NCI-H2171 treated with DMSO at 0.1 percent for 48 hours (cell line): Measurements from ENCODE around the gene DTX4.

ENCODE experiments used
- DNase-seq: peaks from one replicate; lab custom pipeline; 2025; lab: John Stamatoyannopoulos, UW

DTX4 gene

DNA sequence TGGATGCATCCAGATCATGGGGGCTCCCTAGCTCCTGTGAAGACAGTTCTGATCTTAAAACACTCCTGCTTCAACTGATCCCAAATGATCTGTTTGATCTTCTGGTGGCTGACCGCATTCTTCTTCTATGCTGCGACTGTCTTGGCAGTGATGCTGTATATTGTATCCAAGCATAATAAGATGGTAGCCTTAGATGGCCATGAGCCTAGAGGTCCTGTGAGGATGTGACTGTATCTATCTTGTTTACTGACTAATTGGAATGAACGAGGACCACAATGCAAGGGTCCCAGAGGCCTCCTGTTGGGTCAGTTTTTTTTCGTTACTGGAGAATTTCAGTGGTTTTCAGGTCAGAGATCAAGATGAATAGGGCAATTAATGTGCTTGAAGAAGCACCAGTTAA, 47.9 kb downstream of the DTX4 start:
- no peak for DNase-seq

DNA sequence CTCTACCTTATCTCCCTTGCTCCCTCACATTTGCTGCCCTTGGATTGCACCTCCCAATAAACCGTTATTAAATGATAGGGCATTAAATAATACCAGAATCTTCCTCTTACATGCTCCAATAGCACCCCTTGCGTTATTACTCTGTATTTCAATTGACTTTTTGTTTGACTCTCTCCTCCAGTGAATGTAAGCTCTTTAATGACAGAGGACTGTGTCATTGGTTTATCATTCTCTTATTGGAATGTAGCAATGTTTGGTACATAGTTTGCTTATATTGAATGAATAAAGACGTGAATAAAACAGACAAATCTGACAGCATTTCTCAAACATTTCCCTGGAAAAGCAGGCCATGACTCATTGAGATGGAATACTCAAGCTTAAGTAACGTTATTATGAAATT, 49.5 kb downstream of the DTX4 start:
- DNase-seq, result no peak

DNA sequence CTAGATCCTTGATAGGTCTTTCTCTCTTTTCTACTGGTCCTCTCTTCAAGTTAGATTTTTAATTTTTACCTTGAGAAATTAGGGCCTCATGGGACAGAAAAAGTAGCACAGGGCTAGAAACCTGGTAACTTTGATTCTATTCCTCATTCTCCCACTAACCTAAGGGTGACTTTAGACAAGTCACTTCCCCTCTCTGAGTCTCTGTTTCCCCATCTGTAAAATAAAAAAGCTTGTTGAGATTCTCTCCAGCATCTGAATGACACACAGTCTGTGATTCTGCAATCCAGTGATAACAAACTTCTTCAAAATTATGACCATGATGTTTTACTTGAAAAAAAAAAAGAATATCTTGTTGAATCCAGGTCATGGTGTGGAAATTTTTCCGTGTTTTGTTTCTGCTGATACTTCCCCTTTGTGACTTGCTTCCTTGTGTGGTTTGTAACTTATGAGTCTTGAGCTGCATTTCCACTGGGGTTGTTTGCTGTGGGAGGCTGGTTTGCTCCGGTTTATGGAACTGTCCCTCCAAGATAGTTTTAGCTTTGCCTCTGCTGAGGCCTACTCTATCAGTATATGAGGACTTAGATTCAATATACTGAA, 50.6 kb downstream of the DTX4 start:
- no peak for DNase-seq

DNA sequence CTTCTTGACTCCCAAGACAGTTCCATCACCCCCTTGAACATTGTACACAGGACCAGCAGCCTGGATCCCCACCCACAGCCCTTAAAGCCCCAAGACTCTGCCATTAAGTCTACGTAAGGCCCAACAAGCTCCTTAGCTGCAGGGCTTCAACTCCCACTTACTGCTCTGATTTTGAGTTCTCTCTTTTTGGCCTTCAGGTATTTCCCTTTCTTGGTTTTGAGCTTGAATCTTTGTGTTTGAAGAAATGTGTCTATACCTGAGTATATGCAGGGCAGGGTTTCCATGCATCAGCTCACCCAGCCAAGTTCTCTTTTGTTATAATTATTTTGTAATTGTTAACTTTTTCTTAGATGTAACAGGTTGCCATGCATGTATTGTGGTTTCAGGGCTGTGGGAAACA, 51.2 kb downstream of the DTX4 start:
- DNase-seq, result no peak

DNA sequence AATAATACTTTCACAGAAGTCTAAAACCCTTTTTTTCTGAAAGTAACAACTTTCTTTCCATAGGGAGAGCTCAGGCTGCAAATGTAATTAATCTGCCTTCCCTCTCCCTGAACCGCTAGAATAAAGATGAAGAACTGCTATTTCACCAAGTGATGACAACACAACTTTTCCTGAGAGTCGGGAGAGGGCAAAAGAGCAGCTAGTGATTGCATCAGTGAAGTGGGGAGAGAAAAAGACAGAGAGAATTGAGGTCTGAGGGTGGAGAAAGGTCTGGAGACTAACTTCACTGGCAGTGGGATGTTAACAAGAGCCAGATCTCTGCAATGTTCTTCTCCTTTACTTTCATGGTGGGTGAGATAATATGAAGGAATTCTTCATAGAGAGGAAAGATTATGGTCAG, 51.7 kb downstream of the DTX4 start:
- DNase-seq, result no peak

DNA sequence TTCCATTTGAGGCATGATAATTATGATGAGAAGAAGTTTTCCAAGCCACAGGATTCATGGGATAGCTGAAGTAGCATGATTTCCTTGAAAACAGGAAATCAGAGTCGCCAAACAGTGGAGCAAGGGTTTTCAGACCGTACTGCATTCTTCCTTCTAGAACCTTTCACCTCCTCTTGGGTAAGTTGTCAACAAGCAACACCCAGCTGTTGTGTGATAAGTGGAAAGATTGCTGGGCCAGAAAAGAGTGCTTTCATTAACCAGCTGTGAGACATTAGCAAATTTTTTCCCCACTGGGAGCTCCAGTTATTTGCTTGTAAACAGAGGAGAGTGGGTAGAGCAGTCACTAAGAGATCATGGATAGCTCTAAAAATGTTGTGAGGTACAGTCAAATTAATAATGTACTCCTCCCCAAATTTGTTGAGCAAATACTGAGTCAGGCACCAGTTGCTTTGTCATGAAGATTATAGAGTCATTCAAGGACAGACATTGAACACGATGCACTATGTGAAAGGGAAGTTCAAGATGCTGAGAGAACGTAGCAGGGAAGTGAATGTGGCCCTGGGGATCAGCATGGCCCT, 52.5 kb downstream of the DTX4 start:
- no peak for DNase-seq

DNA sequence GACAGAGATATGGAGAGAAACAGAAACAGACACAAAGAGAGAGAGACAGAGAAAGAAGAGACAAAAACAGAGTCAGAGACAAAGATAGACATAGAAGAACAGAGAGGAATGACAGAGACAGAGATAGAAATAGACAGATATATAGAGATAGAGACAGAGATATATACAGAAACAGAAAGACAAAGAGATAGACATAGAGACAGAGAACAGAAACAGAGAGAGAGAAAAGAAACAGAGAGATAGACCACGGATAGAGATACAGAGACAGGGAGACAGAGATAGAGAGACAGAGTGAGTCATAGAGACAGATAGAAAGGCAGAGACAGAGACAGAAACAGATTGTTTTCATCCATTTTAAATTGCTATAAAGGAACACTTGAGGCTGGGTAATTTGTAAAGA, 53.1 kb downstream of the DTX4 start:
- no peak for DNase-seq

DNA sequence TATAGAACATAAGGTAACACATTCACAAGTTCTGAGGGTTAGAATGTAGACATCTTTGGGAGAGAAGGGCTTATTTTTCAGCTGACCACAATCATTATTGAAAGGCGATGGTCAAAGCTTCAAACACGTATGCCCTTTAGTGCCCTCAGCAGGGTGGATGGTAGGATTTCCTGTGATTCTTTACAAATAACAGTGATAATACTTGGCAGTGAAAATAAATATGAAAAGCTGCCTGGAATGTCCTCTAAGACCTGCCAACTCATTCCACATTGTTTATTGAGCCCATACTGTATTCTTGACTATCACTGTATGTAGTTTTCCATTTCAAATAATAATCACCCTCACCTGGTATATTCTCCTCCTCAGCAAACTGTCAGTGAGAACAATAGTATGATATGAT, 54.5 kb downstream of the DTX4 start:
- DNase-seq, result no peak

DNA sequence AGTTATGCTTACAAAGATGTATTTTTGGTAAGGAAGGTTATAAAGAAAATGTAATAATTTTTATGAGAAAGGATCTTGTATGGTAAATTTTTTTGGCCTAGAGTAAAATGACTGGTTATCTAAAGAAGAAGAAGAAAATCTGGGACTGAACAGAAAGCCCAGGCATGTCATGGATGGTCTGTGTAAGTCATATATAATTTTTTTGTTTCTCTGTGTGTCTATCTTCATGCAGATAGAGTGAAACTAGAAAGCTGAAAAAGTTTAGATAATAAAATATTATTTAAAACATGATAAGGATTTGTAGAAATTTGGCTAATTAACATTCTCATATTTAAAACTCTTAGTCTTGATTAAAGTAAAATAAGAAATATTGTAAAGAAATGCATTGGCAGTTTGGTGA, 68.4 kb downstream of the DTX4 start:
- no peak for DNase-seq

DNA sequence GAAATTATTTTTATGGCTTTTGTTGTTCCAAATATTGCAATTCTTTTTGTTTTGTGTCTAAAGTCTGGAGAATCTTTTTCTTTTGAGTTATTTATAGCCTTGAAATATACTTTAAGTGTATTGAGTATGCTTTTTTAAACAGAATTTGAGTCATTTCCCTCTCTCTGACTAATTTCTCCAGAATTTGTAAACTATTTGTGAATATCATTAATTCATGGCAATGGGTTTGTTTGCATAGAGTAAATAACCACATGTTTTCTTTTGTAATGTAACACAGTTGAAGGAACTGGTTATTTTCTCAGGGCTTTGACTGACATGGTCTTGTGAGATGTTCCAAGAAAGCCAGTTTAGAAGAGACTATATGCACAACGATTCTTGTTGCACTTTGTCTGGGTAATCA, 71.7 kb downstream of the DTX4 start:
- DNase-seq, result no peak

DNA sequence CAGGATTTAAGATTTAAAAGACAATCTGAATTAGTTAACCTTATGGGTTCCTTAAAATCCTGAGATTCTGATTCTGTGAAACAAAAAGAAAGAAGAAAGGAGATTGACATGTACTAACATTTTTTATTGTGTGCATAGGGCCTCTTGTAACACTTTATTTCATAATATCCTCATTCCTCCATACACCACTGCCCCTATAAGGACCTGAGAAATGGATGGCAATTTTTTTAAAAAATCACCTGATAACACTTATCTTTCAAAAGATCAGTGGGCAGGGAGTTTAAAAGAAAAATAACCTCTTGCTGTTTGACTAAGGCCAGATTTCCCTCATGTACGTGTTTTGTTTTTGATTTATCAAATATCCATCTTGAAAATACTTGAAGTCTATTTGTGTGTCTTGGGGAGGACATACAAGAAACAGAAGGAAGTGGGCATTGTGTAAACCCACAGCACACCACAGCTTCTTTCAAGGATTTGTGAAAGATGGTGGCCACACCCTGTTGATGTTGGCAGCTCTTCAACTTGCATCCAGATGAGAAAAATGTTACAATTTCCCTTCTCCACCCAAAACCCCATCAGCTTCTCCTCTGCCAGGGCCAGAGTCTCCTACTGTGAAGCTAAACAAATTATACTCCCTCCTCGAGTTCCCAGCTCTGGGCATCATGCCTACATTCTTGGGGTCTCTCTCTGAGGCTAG, 75.7 kb downstream of the DTX4 start:
- no peak for DNase-seq

DNA sequence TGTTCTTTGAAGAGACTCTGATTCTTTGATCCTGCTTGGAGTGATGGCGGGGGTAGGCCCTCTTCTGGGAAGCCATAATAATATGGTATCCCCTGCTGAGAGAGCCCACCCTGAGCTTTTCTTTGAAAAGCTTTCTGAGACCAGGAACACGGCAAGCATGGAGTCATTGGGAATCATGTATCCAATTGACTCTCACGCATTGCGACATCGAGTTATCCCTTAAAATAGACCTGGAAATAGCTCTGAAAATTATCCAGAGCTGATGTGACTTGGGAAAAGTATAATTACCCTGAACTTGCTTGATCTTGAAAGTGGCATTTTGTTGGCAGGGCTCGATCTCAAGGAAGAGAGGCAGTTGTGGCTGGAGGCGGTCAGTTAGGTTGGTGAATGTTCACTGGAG, 77.6 kb downstream of the DTX4 start:
- no peak for DNase-seq

DNA sequence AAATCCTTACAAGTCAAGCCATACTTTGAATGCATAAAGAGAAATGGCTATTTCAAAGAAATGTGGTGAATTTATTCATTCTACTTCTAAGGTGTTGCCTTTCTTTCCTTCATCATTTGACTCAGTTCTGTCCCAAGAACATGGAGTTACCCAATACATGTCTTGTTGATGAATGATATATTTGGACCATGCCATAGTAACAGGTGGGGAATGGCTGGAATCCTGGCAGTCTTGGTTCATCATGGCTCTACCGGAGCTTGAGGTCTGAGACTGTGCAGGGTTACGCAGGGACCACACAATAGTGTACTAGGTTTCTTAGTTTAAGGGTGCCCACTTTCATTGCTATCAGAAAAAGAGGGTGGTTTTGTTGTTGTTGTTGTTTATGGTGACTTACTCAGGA, 81.1 kb downstream of the DTX4 start:
- DNase-seq, result no peak

DNA sequence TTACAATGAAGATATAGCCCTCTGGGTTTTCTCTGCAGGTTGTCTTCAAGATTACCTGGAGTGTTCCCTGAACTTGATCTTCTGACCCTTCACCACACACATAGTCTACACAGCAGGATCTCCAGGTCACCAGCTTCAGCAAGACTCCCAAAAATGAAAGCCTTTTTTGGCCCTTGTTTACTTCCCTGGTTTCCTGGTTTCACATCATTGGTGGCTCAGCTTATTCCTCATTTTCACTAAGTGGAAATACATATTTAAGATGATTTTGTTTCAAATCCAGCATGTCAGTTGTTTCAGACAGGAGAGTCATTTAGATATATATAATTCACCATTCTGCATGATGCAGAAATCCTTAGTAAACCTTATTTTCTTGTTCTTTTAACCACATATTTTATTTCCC, 82.4 kb downstream of the DTX4 start:
- DNase-seq, result no peak

DNA sequence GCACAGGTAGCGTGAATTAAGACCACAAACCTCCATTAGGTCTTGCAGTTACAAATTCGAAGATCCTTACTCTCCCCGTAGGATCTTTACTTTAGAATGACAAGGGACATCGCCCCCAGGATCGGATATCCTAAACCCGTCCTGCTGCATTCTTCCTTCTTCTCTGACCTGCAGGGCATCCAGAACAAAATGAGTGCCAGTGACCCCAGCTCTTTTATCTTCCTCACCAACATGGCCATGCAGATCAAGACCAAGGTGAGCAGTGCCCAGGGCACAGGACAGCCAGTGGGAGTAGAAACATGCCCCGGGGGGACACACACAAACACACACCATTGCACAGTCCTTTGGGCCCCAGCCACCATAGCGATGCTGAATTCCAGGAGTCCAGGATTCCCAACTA, 83.3 kb downstream of the DTX4 start:
- DNase-seq, result no peak
